Adrenal gland (tissue), 12 donors: ENCODE results near the gene CNNM2. TPM values are rescaled to one million over a fixed set of nuclear protein-coding genes. Genes with fewer than 3 reads are reported as not detected.

Source experiments
- DNase-seq, 7 donors: peaks; one replicate each; pipeline ENCODE4 v3.0.0-alpha.2; 2019 to 2020
- H3K27ac ChIP-seq, 5 donors: fragments of 200-600 bp; sonication (generic) in 4 of 5; 1 replicate in 3 of 5; 2 replicates in 2 of 5; pipeline versions ENCODE4 v1.5.1 to v1.8.0; 2016 to 2020; ENCODE audit warnings: mild to moderate bottlenecking in 1 of 5
- H3K27me3 ChIP-seq: fragments of 200-600 bp; 2 replicates; pipeline ENCODE4 v1.8.0; 2021
- H3K36me3 ChIP-seq, 2 donors: fragments of 200-600 bp; replicated peaks in 1 of 2; 1 replicate in 1 of 2; 2 replicates in 1 of 2; pipeline versions ENCODE4 v1.5.1 to v1.8.0; 2018 to 2022
- H3K4me1 ChIP-seq, 2 donors: fragments of 200-600 bp; replicated peaks in 1 of 2; 1 replicate in 1 of 2; 2 replicates in 1 of 2; pipeline versions ENCODE4 v1.5.1 to v1.8.0; 2018 to 2021
- H3K4me3 ChIP-seq, 4 donors: fragments of 200-600 bp; sonication (generic) in 3 of 4; one replicate each; pipeline ENCODE4 v1.5.1; 2016 to 2018
- H3K9me3 ChIP-seq, 3 donors: fragments of 200-600 bp; sonication (generic) in 1 of 3; replicated peaks in 1 of 3; 1 replicate in 2 of 3; 2 replicates in 1 of 3; pipeline versions ENCODE4 v1.5.1 to v1.8.0; 2016 to 2021
- CTCF ChIP-seq, 6 experiments: fragments of 450-650 bp in 4 of 6; fragments of 200-600 bp in 2 of 6; sonication (generic) in 1 of 6; IDR thresholded peaks; 1 replicate in 5 of 6; 2 replicates in 1 of 6; pipeline versions ENCODE4 v1.5.1 to v1.8.0; 2016 to 2021; ENCODE audit warnings: antibody characterized with exemption in 6 of 6, mild to moderate bottlenecking in 2 of 6, moderate library complexity in 1 of 6
- POLR2A ChIP-seq, 2 donors: fragments of 450-650 bp; IDR thresholded peaks; one replicate each; pipeline ENCODE4 v1.6.1; 2017; ENCODE audit warnings: antibody characterized with exemption in 2 of 2, mild to moderate bottlenecking in 2 of 2, moderate library complexity in 1 of 2
- whole genome bisulfite sequencing, 4 donors: extraction: QIAGEN DNeasy Blood & Tissue Kit in 2 of 4; methylation state at CpG; one replicate each; pipeline versions ENCODE4 v1.1.5 to v1.1.7; 2013 to 2017; 5-methylcytosine and 5-hydroxymethylcytosine counted together
- intact Hi-C, 2 donors: fragments of 100-400 bp; cut with DNase I; formaldehyde crosslinking; loops; one replicate each; pipeline versions ENCODE4 v1.14.1 to v1.15.0; 2022 to 2023
- polyA plus RNA-seq, 3 donors: library from polyadenylated mRNA; stranded (reverse); fragments of 200-250 nt in 2 of 3; fragments of 350-450 nt in 1 of 3; fragmentation: Illumina TruSeq in 1 of 3; extraction: RNeasy Lipid Tissue Mini Kit (QIAGEN cat#74804) in 1 of 3; gene quantifications; one replicate each; pipeline ENCODE4 v1.2.3, GENCODE V29; 2013 to 2014
- total RNA-seq, 9 donors: library from RNA; depleted of rRNA in 4 of 9; stranded (reverse); fragments of >200 nt in 4 of 9; fragments of 120-200 nt in 1 of 9; fragmentation: NEBNext Ultra II Directional in 1 of 9; extraction: Animal tissue kit (Norgen Biotek cat#: 25700) in 1 of 9; gene quantifications; one replicate each; pipeline versions ENCODE4 v1.1.0 to v1.2.4, GENCODE V29; 2013 to 2023
- donor health status: healthy with polysubstance abuse.
- donor health status: Bipolar disorder and iron deficiency.
- donor health status: DM: yes; HTN: yes; CAD: no.
- donor health status: DM: no; HTN: no; CAD: no.
- donor health status: DM: no; HTN: no; CAD: no.
- donor health status: DM: yes; HTN: yes; CAD: no.

CNNM2 gene
- total and polyA plus RNA-seq, 12 donors, result 5.4 to 52.0 (median 36.6) TPM

- 90 to 97% (median 92%) methylated on average over 7 of the region's 7 CpGs for WGBS, 4 donors
- no peaks in the 10 kb centered on the region for H3K9me3 ChIP-seq
- H3K4me3 ChIP-seq, result no peak overlapping the region
- no peaks in the 10 kb centered on the region for H3K27me3 ChIP-seq
- no peak for DNase-seq
- no peaks in the 10 kb centered on the region for H3K36me3 ChIP-seq
- peaks cover 0 to 6% of the 10 kb centered on the region in 2 donors for H3K4me1 ChIP-seq
- intact Hi-C loops, result loop anchor here in 1 of 2 donors (2.0 kb wide), 1 partner anchor 14 kb away; no protein-coding TSS in a partner anchor
- H3K27ac ChIP-seq, result no peak overlapping the region
- no peak for TF ChIP-seq CTCF (IDR thresholded peaks at IDR 0.05)
- TF ChIP-seq POLR2A (IDR thresholded peaks at IDR 0.05), result no peak
These were observed 124.8 kb downstream of the CNNM2 start for GRCh38 chr10:103042908-103043307.

GRCh38 chr10:103044942-103045489 lies 126.9 kb downstream of the CNNM2 start:
- Histone ChIP-seq H3K4me3 (no peak overlapping the region), H3K9me3 (no peaks in the 10 kb centered on the region), H3K36me3 (no peaks in the 10 kb centered on the region), H3K4me1 (peaks cover 0 to 6% of the 10 kb centered on the region in 2 donors), H3K27ac (peak overlapping the region in 1 of 5 donors; percentile 6), H3K27me3 (no peaks in the 10 kb centered on the region)
- no peak for TF ChIP-seq POLR2A (IDR thresholded peaks at IDR 0.05)
- TF ChIP-seq CTCF (IDR thresholded peaks at IDR 0.05), result no peak
- 72 to 82% (median 80%) methylated on average over 8 of the region's 8 CpGs for WGBS, 4 donors
- intact Hi-C loops, result no loop called here
- no peak for DNase-seq

GRCh38 chr10:103045961-103046360 lies 127.9 kb downstream of the CNNM2 start:
- Histone ChIP-seq H3K27me3 (no peaks in the 10 kb centered on the region), H3K4me1 (peaks cover 0 to 6% of the 10 kb centered on the region in 2 donors), H3K4me3 (no peak overlapping the region), H3K36me3 (no peaks in the 10 kb centered on the region), H3K9me3 (no peaks in the 10 kb centered on the region), H3K27ac (no peak overlapping the region)
- 85 to 92% (median 90%) methylated on average over 3 of the region's 3 CpGs for WGBS, 4 donors
- intact Hi-C loops, result no loop called here
- no peak for DNase-seq
- TF ChIP-seq CTCF (IDR thresholded peaks at IDR 0.05) (no peak), POLR2A (IDR thresholded peaks at IDR 0.05) (no peak)

GRCh38 chr10:103047381-103047780 lies 129.3 kb downstream of the CNNM2 start:
- H3K27ac ChIP-seq, result no peak overlapping the region
- no peaks in the 10 kb centered on the region for H3K4me1 ChIP-seq
- 94 to 97% (median 96%) methylated on average over 3 of the region's 3 CpGs for WGBS, 4 donors
- H3K27me3 ChIP-seq, result no peaks in the 10 kb centered on the region
- no peaks in the 10 kb centered on the region for H3K9me3 ChIP-seq
- TF ChIP-seq POLR2A (IDR thresholded peaks at IDR 0.05) (no peak), CTCF (IDR thresholded peaks at IDR 0.05) (no peak)
- no peak for DNase-seq
- intact Hi-C loops, result no loop called here
- H3K4me3 ChIP-seq, result no peak overlapping the region
- no peaks in the 10 kb centered on the region for H3K36me3 ChIP-seq
